ENCODE data around the gene C2CD3.
"Not testable (repeated sequence)": the region's sequence is repeated elsewhere in the genome, so short reads cannot be mapped to it uniquely, and the experiment has no call there.

Gene C2CD3

DNA sequence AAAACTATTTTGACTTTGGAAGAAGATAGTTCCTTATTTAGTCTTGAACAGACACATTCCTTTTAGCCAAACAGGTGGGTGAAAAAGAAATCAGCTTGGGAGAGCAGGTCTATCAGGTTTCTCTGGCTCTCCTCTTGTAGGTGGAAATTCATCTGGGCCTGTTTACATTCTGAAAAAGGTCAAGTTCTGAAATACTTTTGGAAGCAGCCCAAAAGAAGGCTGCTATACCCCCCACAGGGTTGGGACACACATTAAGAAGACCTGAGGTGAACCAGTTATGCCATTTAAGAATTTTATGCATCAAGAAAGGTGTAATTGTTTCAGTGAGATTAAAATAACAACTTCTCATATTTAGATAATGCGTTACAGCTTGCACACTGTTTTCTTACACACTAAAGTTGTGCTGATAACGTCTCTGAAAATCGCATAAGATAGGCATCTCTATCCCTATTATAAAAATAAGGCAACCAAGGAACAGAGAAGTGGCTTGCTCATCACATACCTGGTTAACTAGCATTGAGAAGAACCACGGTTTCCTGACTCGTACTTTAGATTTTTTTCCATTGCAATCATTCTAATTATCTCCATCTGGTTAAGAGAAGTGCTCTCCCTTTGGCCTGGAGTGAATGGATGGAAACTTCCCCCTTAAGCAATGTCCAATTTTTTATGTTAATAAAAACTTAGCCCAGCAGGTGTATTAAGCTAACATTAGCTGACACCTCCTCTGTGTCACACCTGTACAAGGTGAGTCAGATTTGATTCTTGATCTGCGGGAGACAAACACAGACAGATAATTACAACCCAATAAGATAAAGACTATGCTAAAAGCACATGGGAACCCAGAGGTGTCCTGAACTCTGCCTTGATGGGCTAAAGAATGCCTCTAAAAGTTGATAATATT lies 101.4 kb downstream of the C2CD3 start:
- no peak for DNase-seq (ENCODE audit: low read depth in 2 of 2)

- not testable (repeated sequence) for DNase-seq (ENCODE audit: low read depth in 2 of 2)
Measured at GRCh38 chr11:74066663-74067062, 104.1 kb downstream of the C2CD3 start.

GRCh38 chr11:74065534-74065933 lies 105.3 kb downstream of the C2CD3 start:
- not testable (repeated sequence) for DNase-seq (ENCODE audit: low read depth in 2 of 2)

GRCh38 chr11:74063628-74064027 lies 107.2 kb downstream of the C2CD3 start:
- DNase-seq (ENCODE audit: low read depth in 2 of 2), result not testable (repeated sequence)

DNA sequence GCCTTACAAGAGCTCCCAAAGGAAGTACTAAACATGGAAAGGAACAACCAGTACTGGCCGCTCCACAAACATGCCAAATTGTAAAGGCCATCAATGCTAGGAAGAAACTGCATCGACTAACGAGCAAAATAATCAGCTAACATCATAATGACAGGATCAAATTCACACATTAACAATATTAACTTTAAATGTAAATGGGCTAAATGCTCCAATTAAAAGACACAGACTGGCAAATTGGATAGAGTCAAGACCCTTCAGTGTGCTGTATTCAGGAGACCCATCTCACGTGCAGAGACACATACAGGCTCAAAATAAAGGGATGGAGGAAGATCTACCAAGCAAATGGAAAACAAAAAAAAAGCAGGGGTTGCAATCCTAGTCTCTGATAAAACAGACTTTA lies 109.2 kb downstream of the C2CD3 start:
- DNase-seq (ENCODE audit: low read depth in 2 of 2), result not testable (repeated sequence)

DNA sequence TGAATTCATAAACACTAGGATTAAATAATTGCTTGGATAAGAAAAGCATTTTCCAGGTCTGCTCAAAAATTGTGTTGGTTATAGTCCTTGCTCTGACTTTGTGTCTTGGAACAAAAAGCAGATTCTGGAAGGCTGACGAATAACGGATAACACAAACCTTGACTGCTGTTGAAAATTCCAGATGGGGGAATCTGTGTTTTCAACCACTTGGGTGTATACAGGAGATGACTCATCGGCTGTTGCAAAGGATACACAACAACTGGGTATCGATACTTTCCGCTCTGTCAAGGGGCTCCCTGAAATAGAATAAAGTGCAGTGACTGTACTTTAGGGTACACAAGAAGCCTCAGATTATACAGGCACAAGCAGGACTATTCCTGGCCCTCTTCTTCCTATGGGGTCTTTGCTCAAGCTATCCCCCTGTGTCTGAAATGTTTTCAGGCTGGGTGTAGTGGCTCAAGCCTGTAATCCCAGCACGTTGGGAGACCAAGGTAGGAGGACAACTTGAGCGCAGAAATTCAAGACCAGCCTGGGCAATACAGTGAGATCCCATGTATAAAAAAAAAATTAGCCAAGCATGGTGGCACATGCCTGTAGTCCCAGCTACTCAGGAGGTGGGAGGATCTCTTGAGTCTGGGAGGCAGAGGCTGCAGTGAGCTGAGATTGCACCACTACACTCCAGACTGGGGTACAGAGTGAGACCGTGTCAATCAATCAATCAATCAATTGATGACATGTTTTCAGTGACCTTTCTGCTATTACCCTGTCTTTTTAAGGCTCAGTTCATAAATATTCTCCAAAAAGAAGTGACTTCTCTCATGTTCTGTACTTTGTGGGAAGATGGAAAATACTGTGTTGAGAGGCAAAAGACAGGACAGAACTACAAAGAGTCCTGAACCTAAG lies 113.3 kb downstream of the C2CD3 start:
- no peak for DNase-seq (ENCODE audit: low read depth in 2 of 2)

DNA sequence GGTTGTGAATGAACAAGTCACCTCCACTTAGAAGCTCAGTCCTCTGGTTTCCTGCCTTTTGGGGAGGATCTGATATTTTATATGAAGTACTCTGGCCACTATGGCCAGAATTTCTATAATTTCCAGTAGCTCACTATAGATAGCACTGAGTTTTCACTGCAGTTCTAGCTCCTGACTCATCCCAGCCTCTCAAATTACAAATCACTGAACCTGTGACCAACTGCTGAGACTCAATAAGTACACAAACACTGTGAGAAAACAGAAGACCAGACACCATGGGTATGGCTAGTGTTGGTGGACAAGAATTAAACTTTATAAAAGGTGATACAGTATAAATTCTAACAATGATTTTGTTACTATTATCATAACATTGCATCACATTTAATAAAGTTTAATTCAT lies 114.9 kb downstream of the C2CD3 start:
- DNase-seq (ENCODE audit: low read depth in 2 of 2), result no peak

DNA sequence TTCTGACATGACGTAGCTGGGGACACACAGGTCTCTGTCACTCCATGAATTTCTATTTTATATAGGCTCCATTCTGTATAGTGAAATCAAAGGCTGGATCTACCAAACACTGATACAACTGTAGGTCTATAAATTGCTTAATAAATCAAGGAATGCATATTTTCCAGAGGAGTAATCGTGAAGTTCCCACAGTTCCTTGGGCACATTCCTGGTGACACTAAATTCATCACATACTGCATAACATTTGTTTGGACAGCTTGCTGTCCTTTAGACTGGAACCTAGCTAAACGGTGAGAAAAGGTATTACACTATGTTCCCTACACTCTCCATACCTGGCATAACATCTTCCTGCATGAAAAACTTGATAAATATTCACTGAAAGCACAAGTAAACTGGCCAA lies 120.3 kb downstream of the C2CD3 start:
- DNase-seq (ENCODE audit: low read depth in 2 of 2), result no peak

DNA sequence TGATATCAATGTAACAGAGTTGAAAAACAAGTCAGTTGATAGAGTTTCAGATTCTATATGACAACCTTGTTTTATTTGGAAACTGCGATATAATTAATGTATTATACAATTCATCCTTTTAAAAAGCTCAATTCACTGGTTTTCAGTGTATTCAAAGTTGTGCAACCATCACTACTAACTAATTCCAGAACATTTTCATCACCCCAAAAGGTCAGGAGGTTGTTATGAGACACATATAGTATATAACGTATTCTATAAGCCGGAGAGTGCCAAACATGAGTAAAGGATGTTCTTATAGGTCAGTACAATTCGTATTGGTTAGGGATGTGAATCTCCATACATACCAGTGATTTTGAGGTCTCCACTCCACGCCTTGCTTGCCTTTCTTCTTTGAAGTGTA lies 121.8 kb downstream of the C2CD3 start:
- DNase-seq (ENCODE audit: low read depth in 2 of 2), result no peak

- no peak for DNase-seq (ENCODE audit: low read depth in 2 of 2)
Measured at GRCh38 chr11:74044538-74044937, 126.3 kb downstream of the C2CD3 start.

- DNase-seq (ENCODE audit: low read depth in 2 of 2), result no peak
Measured at GRCh38 chr11:74043450-74043849, 127.4 kb downstream of the C2CD3 start.

DNA sequence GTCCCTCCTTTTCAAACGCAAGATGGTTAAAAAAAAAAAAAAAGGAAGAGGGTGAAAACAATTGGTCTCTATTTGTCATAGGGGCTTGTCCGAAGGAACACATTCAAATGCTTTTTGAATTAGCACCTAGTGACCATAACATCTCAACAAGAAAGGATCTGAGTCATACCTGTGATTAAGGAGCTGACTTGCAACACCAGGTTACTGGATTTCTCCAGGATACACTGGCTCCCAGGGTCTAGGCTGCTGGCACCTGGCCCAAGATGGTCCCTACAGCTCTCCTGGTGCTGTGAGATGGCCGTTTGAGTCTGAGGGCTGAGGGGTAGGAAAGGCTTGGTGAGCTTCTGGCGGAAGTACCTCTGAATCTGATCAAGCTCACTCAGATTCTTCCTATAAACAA lies 133.5 kb downstream of the C2CD3 start:
- no peak for DNase-seq (ENCODE audit: low read depth in 2 of 2)

GRCh38 chr11:74035264-74035663 lies 135.5 kb downstream of the C2CD3 start:
- no peak for DNase-seq (ENCODE audit: low read depth in 2 of 2)

- no peak for DNase-seq (ENCODE audit: low read depth in 2 of 2)
Measured at GRCh38 chr11:74033046-74033445, 137.8 kb downstream of the C2CD3 start.

DNA sequence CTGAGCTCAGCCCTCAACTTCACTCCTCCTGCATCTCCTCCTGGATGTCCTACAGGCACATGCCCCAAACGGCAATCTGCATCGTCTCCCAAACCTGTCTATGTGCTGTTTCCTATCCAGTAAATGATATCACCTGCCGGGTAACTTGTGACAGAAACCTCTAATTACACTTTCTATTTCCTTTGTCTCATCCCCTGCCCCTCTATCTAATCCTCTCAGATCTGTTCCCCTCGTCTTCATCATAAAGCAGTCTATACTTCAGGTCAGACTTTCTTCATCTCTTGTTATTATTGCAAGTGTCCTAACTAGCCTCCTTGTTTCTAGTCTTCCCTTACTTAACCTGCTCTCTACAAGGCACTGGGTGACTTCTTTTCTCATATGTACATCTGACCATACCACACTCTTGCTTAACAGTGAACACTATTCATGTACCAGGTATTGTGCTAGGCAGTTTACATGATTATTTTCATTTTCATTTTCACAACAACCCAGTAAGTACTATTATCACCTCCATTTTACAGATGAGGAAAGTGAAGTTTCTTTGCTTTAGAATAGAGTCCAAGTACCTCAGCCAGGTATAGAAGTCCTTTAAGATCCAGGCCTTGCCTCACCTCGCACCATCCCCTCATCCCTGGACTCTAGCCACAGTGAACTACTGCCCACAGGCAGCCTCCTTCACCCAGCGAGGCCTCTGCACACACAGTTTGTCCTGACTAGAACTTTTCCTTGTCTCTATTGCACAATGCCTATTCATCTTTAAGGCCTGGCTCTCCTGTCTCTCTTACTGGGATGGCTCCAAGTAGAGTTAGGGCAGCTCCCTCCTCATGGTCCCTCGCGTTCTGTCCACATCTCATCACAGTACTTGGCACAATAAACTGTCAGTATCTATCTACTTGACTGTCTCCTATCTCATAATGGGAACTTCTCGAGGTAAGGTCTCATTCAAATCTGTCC lies 139.8 kb downstream of the C2CD3 start:
- no peak for DNase-seq (ENCODE audit: low read depth in 2 of 2)

DNA sequence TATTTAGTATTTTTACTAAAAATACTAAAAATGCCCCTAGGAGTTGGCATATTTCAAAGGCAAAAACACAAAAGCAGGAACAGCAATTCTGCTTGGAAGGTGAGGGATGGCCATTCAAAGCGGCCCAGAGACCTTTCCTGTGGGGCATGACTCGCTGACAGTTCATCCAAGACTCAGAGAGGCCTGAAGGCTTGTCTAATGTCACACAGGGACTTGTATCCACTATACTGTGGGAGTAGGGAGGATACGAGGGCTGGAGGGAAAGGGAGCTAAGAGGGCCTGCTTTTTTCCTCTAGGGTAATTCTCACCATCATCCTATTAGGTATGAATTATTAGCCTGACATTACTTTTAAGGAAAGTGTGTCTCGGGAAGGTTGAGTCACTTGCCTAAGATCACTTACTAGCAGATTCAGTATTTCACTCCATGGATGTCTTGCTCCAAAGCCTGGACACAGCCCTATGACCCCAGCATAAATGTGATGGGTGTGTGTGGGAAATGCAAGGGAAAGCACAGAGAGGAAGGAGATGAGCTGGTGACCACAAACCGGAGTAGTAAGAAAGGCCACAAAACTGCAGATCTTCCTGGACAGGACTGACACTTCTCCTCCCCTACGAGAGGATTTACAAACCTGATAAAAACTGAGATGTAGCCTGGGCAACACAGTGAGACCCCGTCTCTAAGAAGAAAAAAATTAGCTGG lies 145.2 kb downstream of the C2CD3 start:
- DNase-seq (ENCODE audit: low read depth in 2 of 2), result no peak

- DNase-seq (ENCODE audit: low read depth in 2 of 2), result no peak
Measured at GRCh38 chr11:74024261-74025029, 146.4 kb downstream of the C2CD3 start.

DNA sequence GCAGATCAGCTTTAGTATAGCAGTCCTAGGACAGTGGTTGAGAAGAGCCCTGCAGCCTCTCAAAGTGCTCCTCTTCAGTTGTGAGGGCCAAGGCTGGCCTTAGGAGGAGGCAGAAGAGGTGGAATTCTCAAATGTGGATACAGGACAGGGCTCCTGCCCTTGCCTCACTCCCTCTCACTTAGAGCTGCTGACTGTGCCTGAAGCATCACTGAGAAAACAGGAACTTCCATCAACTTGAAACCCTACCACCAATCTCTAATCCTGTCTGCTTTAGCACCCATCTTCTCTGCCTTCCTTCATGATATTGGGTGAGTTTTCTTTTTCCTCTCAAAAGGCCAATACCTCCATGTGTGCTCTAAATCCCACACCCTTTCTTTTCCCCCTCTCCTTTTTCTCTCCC lies 147.5 kb downstream of the C2CD3 start:
- no peak for DNase-seq (ENCODE audit: low read depth in 2 of 2)

GRCh38 chr11:74022546-74022945 lies 148.3 kb downstream of the C2CD3 start:
- no peak for DNase-seq (ENCODE audit: low read depth in 2 of 2)

GRCh38 chr11:74021998-74022397 lies 148.8 kb downstream of the C2CD3 start:
- no peak for DNase-seq (ENCODE audit: low read depth in 2 of 2)
